Breast epithelium (tissue), 4 donors: Measurements from ENCODE around the gene RIMKLB. TPM values are rescaled to one million over a fixed set of nuclear protein-coding genes. Genes with fewer than 3 reads are reported as not detected.
"Not testable (repeated sequence)": the region's sequence is repeated elsewhere in the genome, so short reads cannot be mapped to it uniquely, and the experiment has no call there.

ENCODE experiments used
- DNase-seq, 2 donors: peaks; one replicate each; pipeline ENCODE4 v3.0.0-alpha.2; 2019; ENCODE audit warnings: low spot score in 2 of 2
- H3K27ac ChIP-seq, 2 donors: fragments of 200-600 bp; sonication (generic) in 1 of 2; one replicate each; pipeline ENCODE4 v1.5.1; 2016 to 2019; ENCODE audit warnings: mild to moderate bottlenecking in 1 of 2
- H3K27me3 ChIP-seq, 2 donors: fragments of 200-600 bp; sonication (generic) in 1 of 2; one replicate each; pipeline versions ENCODE4 v1.5.1 to v1.6.0; 2017 to 2019; ENCODE audit warnings: control low read depth in 1 of 2, mild to moderate bottlenecking in 1 of 2
- H3K36me3 ChIP-seq: fragments of 200-600 bp; one replicate; pipeline ENCODE4 v1.5.1; 2019
- H3K4me1 ChIP-seq, 2 donors: fragments of 200-600 bp; sonication (generic); one replicate each; pipeline ENCODE4 v1.5.1; 2016 to 2019; ENCODE audit warnings: control low read depth in 1 of 2
- H3K4me3 ChIP-seq, 3 donors: fragments of 200-600 bp; sonication (generic); 1 replicate in 2 of 3; 2 replicates in 1 of 3; pipeline ENCODE4 v1.5.1; 2016 to 2019; ENCODE audit warnings: mild to moderate bottlenecking in 3 of 3, moderate library complexity in 2 of 3
- H3K9me3 ChIP-seq, 2 donors: fragments of 200-600 bp; sonication (generic) in 1 of 2; one replicate each; pipeline ENCODE4 v1.5.1; 2016 to 2019; ENCODE audit warnings: control low read depth in 1 of 2
- POLR2A ChIP-seq: fragments of 450-650 bp; IDR thresholded peaks from one replicate; pipeline ENCODE4 v1.6.1; 2016; ENCODE audit warnings: antibody characterized with exemption, mild to moderate bottlenecking, moderate library complexity
- POLR2AphosphoS5 ChIP-seq, 3 donors: sonication (generic); formaldehyde crosslinking; IDR thresholded peaks; one replicate each; pipeline ENCODE4 v1.6.1; 2017; ENCODE audit warnings: antibody characterized with exemption in 3 of 3
- intact Hi-C: fragments of 100-400 bp; cut with DNase I; formaldehyde crosslinking; loops from one replicate; pipeline ENCODE4 v1.15.1; 2023; ENCODE audit warnings: low total_unique reads
- total RNA-seq, 3 donors: library from RNA; depleted of rRNA; stranded (reverse); fragments of >200 nt; gene quantifications; one replicate each; pipeline ENCODE4 v1.1.0, GENCODE V29; 2016
- TF ChIP-seq, protein P1 (sequence below), 3 donors: fragments of 450-650 bp; IDR thresholded peaks; one replicate each; pipeline ENCODE4 v1.5.1; 2016 to 2017; ENCODE audit warnings: antibody characterized with exemption in 3 of 3, mild to moderate bottlenecking in 3 of 3, moderate library complexity in 3 of 3

Gene RIMKLB
- total RNA-seq, 3 donors from 2014 or later = 42.2 to 52.1 (median 51.5) TPM

DNA sequence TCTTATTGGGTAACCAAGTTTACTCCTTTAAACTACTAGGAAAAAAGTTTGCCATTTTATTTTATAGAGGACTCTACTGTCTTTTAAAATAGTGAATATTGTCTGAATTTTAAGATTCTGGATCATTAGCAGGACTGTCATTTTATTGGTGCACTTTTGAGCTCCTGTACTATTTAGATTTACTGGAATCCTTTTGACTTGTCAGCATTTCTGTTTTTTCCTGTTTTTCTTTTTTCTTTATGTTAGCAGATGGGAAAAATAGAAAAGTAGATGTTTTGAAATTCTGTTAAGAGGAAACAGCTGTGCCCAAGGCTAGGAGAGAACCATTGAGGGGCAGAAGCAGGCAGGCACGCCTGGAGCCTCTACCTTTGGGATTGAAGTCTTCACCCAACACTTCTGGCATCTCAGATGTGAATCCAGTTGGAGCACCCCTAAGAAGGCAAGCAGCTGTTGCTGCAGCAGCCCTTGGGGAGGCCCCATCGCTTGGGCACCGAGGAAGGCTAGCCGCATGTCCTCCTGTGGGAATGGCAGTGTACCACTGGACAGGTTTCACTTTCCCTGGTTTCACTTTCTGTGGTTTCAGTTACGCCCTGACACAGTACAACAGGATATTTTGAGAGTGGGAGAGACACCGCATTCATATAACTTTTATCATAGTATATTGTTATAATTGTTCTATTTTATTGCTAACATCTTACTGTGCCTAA, 11.5 kb downstream of the RIMKLB start:
- Histone ChIP-seq H3K4me3 (peak overlapping the region; percentile 33 to 60 (median 37)), H3K27me3 (no peaks in the 10 kb centered on the region), H3K36me3 (no peaks in the 10 kb centered on the region), H3K27ac (peak overlapping the region; percentile 34 to 74), H3K9me3 (no peaks in the 10 kb centered on the region), H3K4me1 (no peaks in the 10 kb centered on the region)
- TF ChIP-seq POLR2AphosphoS5 (IDR thresholded peaks at IDR 0.05) (no peak), POLR2A (no peak)
- TF ChIP-seq, protein P1, sequence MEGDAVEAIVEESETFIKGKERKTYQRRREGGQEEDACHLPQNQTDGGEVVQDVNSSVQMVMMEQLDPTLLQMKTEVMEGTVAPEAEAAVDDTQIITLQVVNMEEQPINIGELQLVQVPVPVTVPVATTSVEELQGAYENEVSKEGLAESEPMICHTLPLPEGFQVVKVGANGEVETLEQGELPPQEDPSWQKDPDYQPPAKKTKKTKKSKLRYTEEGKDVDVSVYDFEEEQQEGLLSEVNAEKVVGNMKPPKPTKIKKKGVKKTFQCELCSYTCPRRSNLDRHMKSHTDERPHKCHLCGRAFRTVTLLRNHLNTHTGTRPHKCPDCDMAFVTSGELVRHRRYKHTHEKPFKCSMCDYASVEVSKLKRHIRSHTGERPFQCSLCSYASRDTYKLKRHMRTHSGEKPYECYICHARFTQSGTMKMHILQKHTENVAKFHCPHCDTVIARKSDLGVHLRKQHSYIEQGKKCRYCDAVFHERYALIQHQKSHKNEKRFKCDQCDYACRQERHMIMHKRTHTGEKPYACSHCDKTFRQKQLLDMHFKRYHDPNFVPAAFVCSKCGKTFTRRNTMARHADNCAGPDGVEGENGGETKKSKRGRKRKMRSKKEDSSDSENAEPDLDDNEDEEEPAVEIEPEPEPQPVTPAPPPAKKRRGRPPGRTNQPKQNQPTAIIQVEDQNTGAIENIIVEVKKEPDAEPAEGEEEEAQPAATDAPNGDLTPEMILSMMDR (IDR thresholded peaks at IDR 0.05) = no peak
- DNase-seq = no peak
- intact Hi-C loops = no loop called here

DNA sequence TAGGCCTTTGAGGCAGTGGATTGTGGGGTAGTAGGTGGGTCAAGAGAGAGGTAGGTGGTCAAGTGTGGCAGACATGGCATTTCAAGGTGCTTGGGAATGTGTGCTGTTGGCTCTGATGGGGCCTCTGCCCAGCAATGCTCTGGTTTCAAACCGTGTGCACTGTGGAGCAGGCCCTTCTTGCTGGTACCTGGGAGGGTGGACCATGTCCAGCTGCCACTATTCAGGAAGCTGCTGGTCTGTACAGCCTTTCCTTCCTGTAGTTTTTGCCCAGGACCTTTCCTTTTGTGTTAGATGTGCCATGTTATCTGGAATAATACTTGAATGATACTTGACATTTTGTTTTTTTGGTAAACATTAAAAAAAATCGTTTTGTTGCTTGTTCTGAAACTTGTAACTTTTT, 14.8 kb downstream of the RIMKLB start:
- Histone ChIP-seq H3K4me3 (no peak overlapping the region), H3K36me3 (no peaks in the 10 kb centered on the region), H3K9me3 (no peaks in the 10 kb centered on the region), H3K4me1 (no peaks in the 10 kb centered on the region), H3K27ac (peak overlapping the region; percentile 22 to 48), H3K27me3 (no peaks in the 10 kb centered on the region)
- no peak for TF ChIP-seq POLR2A
- no peak for TF ChIP-seq POLR2AphosphoS5 (IDR thresholded peaks at IDR 0.05)
- no peak for DNase-seq
- intact Hi-C loops = no loop called here

DNA sequence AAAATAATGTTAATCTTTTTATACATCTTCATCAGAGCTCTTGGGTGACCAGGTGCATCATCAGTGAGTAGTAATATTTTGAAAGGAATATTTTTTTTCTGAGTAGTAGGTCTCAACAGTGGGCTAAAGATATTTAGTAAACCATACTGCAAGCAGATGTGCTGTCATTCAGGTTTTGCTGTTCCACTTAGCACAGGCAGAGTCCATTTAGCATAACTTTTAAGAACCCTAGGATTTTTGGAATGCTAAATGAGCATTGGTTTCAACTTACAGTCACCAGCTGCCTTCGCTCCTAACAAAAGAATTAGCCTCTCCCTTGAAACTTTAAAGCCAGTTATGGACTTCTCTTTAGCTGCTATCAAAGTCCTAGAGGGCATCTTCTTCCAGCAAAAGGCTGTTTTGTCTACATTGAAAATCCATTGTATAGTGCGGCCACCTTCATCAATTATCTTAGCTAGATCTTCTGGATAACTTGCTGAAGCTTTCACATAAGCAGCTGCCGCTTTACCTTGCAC, 24.6 kb downstream of the RIMKLB start:
- TF ChIP-seq, protein P1 (IDR thresholded peaks at IDR 0.05) = no peak
- no peak for TF ChIP-seq POLR2AphosphoS5 (IDR thresholded peaks at IDR 0.05)
- TF ChIP-seq POLR2A = no peak
- Histone ChIP-seq H3K27ac (no peak overlapping the region), H3K27me3 (no peaks in the 10 kb centered on the region), H3K9me3 (no peaks in the 10 kb centered on the region), H3K4me3 (no peak overlapping the region), H3K4me1 (no peaks in the 10 kb centered on the region), H3K36me3 (no peaks in the 10 kb centered on the region)
- intact Hi-C loops = no loop called here
- no peak for DNase-seq

DNA sequence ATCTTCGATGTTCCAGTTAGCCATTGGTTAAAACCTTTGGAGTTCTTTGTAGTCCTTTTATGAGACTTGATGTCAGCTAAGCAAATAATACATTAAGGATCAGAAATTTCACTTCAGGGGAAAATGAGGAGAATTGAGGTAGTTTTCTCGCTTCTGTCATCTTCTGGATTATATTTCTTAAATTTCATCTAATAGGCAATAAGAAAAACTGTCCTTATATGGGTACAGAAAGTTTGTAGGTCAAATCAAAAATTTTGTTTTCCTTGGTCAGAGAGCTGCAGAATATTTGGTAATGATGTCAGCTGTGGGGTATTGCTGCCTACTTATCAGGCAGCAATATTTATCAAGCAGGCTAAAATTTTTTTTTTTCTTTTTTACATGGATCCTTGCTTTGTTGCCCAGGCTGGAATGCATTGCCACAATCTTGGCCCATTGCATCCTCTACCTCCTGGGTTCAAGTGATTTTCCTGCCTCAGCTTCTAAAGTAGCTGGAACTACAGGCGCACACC, 37.1 kb downstream of the RIMKLB start:
- TF ChIP-seq POLR2A (no peak), POLR2AphosphoS5 (IDR thresholded peaks at IDR 0.05) (no peak)
- TF ChIP-seq, protein P1 (IDR thresholded peaks at IDR 0.05) = no peak
- no peak overlapping the region for H3K4me3 ChIP-seq
- intact Hi-C loops = no loop called here
- no peaks in the 10 kb centered on the region for H3K4me1 ChIP-seq
- H3K27me3 ChIP-seq = no peaks in the 10 kb centered on the region
- H3K36me3 ChIP-seq = no peaks in the 10 kb centered on the region
- H3K9me3 ChIP-seq = no peaks in the 10 kb centered on the region
- H3K27ac ChIP-seq = no peak overlapping the region
- DNase-seq = no peak

DNA sequence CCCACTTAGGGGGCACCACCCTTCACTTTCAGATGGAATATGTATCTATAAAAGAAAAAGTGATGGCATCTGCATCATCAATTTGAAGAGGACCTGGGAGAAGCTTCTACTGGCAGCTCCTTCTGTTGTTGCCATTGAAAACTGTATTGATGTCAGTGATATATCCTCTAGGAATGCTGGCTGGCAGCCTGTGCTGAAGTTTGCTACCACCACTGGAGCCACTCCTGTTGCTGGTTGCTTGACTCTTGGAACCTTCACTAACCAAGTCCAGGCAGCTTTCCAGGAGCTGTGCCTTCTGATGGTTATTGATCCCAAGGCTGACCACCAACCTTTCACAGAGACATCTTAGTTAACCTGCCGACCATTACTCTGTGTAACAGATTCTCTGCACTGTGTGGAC, 44.7 kb downstream of the RIMKLB start:
- Histone ChIP-seq H3K27ac (no peak overlapping the region), H3K9me3 (no peaks in the 10 kb centered on the region), H3K27me3 (no peaks in the 10 kb centered on the region), H3K36me3 (no peaks in the 10 kb centered on the region), H3K4me1 (no peaks in the 10 kb centered on the region), H3K4me3 (no peak overlapping the region)
- intact Hi-C loops = no loop called here
- DNase-seq = no peak
- no peak for TF ChIP-seq POLR2AphosphoS5 (IDR thresholded peaks at IDR 0.05)
- TF ChIP-seq POLR2A = no peak
- TF ChIP-seq, protein P1 (IDR thresholded peaks at IDR 0.05) = no peak

DNA sequence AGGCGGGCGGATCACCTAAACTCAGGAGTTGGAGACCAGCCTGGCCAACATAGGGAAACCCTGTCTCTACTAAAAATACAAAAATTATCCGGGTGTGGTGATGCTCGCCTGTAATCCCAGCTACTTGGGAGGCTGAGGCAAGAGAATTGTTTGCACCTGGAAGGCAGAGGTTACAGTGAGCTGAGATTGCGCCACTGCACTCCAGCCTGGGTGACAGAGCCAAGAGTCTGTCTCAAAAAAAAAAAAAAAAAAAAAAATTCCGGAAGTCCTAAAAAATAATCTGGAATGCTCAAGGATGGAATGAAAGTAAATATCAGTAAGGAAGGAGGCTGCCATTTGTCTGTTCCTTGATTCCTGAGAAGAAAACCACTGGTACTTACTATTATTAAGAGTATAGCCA, 45.3 kb downstream of the RIMKLB start:
- H3K4me3 ChIP-seq, DNase-seq, intact Hi-C loops, H3K4me1 ChIP-seq, H3K27ac ChIP-seq, H3K27me3 ChIP-seq, H3K9me3 ChIP-seq, H3K36me3 ChIP-seq: not testable (repeated sequence)

DNA sequence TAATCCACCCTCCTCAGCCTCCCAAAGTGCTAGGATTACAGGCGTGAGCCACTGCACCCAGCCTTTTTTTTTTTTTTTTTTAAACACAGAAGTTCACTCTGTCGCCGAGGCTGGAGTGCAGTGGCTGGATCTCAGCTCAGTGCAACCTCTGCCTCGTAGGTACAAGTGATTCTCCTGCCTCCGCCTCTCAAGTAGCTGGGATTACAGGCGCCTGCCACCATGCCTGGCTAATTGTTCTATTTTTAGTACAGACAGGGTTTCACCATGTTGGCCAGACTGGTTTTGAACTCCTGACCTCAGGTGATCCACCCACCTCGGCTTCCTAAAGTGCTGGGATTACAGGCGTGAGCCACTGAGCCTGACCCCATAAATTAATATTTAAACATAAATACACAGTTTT, 47.8 kb downstream of the RIMKLB start:
- H3K4me3 ChIP-seq, H3K9me3 ChIP-seq, H3K36me3 ChIP-seq, H3K27ac ChIP-seq, DNase-seq, intact Hi-C loops, H3K4me1 ChIP-seq, H3K27me3 ChIP-seq: not testable (repeated sequence)
